NCI-H1694 (cell line): ENCODE data around the gene CMTM1.

Source experiments
- DNase-seq: peaks from one replicate; lab custom pipeline; 2025; lab: John Stamatoyannopoulos, UW

CMTM1 gene, protein sequence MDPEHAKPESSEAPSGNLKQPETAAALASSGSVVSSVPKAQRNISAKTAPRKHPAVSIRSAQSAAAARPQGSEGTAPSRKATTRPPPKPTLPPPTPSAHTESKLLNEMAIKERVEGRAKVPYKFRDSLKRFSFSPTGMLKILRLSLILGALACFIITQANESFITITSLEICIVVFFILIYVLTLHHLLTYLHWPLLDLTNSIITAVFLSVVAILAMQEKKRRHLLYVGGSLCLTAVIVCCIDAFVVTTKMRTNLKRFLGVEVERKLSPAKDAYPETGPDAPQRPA

DNA sequence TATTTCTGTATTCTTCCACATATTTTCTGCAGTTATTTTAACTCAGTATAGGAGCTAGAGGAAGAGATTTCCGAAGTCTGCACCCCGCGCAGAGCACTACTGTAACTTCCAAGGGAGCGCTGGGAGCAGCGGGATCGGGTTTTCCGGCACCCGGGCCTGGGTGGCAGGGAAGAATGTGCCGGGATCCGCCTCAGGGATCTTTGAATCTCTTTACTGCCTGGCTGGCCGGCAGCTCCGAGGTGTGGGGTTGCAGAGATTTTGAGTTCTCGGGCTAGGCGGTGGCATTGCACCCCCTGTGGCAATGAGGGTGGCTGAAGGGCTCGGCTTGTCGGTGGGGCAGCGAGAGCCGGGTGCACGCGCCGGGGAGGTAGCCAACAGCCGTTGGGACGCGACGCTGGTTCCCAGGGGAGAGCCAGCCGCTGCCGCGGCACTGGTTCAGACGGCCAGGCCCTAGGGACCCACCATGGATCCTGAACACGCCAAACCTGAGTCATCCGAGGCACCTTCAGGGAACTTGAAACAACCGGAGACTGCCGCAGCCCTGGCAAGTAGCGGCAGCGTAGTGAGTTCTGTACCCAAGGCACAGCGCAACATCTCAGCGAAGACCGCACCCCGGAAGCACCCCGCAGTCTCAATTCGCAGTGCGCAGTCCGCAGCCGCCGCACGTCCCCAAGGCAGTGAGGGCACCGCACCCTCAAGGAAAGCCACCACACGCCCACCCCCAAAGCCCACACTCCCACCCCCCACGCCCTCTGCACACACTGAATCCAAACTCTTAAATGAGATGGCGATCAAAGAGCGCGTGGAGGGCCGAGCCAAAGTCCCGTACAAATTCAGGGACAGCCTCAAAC is at the start of gene CMTM1:
Gene CMTM1 (plus strand): TSS at position 389 of the 851 bp plus-strand sequence. CDS start 75 bp downstream, at position 464.
- DNase-seq = no peak

DNA sequence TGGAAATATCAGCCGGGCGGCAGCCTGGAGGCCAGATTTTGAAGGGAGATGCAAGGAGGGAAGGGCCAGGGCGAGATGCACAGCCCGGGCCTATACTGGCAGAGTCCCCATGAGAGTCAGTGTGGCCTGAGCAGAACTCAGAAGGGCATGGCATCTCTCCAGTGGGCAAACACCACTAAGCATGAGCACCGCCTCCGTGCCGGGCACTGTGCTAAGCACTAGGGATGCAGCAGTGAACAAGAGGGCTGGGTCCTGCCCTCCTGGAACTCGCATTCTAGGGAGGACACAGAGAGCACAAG is 49.8 kb upstream of the CMTM1 start:
- DNase-seq = no peak

DNA sequence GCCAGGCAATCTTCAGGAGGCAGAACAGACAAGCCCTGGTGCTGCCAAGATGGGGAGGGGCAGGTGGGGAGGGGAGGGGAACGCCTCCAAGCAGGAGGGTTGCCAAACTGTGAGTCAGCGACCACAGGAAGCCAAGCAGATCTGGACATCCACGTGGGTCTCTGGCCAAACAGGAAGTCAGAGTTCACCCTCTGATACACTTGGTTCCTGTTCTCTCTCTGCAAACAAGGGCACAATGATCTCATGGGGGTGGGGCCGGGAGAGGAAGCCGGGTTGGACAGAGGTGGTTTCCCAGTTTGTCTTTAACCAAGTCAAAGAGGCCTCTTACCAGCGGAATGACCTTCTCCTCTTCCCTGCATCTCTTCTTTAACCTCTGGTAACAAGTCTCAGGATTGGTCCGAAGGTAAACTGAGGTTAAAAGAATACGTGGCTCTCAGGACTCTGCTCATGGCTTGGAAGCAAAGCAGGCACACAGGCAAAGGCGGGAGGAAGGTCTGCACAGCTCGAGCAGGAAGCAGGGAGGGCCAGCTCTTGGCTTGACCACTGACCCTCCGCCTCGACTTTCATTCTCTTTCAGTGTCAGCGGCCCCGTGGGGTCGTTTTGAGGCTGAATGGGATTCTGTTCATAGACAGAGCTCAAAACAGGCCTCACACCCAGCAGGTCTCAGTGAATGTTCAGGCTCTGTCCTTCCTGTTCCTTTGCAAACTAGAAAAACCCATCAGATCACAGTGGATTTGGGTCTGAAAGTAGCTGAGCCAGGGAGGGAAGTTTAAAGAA is 49.2 kb upstream of the CMTM1 start:
- no peak for DNase-seq

DNA sequence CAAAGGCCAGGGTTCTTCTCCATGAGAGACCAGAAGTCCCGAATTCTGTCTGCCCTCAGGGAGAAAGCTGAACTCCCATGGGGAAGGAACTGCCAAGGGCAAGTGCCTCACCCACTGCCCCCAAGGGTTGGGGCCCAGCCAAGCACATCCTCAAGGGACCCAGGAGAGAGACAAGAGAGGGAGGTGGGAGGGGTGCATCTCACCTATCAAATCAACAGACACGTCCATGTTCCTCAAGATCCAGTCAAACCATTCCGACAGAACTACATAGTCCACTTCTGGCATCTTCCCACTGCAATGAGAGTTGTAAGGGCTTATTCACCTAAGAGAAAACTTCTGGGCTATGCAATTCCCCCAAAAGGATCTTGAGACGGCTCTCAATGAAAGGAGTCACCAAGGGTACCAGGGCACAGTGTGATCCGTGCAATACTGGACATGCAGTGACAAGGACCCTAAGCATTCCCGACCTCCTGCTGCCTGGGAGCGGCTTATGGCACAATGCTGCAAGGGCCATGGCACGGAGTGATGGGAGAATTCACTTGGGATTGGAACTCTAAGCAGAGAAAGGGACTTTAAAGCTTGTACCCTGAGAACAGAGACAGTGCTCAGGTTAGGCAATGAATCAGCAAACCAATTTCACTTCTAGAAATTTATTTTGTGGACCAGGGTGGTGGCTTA is 48.5 kb upstream of the CMTM1 start:
- DNase-seq = no peak

DNA sequence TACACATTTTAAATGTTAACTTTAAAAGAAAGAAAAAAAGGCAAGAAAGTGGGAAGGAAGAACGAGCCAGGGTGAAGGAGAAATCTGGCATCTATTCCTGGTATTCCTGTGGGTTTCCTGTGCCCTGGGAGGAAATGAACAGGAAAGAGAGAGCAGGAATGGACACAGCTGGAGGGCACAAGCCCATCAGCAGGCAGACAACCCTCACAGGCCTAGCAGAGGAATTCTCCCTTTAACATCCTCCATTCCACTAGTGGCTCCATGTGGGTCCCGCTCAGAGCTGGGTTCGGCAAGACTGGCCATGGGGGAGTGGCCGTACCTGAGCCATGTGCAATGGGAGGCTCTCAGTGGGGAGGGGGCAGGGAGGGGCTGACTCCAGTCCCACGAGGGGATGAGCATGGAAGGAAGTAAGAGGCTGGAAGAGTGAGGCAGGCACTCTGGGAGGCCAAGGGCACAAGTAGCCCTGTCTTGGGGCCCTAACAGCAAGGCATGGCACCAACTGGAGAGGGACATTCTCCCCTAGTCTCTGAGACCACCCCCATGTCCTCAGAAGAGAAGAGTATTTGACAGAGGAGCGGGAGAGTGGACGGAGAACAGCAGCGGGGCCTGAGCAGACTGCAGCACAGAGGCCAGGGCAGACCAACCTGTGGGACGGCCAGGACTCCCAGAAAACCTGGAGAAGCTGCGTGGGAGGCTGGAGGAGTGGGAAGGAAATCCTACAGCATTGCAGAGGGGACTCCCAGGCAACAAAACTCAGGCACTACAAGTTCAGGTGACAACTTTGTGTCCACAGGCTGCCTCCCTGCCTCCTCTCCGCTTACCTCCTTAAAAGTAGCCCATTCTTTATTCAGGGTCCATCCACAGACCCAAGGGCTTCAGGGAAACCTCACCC is 46.5 kb upstream of the CMTM1 start:
- DNase-seq = no peak

DNA sequence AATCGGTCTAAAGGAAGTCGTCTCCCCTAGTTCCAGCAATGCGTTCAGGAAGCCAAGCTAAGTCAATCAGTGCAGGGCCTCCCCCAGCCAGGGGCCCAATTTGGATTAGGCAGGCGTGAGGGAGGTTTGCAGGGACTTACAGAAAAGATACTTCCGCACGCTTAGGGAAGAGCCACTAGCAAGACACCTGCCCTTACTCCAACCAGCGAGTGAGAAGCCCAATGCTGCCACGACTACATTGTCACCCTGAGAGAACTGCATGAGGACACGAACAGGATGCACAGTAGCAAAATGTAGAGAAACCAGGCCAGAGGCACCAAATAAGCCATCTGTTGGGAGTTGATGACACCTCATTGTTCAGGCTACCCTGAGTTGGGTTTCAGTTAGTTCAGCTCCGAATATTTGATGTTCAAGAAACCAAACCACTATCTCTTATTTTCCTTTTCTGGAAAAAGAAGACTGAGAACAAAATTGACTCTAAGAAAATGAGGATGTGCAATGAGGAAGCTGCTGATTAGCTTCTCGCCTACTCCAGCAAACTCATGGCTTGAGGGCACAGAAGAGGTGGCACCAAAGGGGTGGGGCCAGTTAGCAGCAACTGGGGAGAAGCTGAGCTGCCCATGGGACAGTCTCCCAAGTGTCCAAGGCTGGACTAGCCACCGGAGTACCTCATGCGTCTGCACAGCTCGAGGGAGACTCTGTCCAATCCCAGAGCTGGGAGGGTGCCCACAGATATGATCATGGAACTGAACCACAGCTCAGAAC is 45.7 kb upstream of the CMTM1 start:
- DNase-seq = no peak

DNA sequence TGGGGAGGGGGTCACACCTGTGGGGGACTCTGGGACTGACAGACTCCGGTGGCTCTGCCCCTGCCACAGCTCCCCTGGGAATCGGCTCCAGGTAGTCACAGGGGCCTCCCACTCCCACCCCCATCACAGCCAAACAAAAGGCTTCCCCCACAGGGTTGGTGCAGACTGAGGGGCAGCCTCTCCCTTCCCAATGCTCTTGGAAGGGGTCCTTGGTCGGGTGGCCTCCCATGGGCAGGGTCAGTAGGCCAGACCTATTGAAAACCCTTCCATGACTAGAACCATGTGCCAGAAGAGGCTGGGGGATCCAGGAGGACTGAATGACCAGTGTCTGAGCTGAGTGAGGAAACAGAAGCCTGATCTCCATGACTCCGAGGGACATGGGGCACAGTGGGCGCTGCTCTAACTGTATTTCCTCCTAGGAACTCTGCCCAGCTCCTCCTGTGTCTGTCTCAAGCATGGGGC is 45.0 kb upstream of the CMTM1 start:
- DNase-seq = no peak

DNA sequence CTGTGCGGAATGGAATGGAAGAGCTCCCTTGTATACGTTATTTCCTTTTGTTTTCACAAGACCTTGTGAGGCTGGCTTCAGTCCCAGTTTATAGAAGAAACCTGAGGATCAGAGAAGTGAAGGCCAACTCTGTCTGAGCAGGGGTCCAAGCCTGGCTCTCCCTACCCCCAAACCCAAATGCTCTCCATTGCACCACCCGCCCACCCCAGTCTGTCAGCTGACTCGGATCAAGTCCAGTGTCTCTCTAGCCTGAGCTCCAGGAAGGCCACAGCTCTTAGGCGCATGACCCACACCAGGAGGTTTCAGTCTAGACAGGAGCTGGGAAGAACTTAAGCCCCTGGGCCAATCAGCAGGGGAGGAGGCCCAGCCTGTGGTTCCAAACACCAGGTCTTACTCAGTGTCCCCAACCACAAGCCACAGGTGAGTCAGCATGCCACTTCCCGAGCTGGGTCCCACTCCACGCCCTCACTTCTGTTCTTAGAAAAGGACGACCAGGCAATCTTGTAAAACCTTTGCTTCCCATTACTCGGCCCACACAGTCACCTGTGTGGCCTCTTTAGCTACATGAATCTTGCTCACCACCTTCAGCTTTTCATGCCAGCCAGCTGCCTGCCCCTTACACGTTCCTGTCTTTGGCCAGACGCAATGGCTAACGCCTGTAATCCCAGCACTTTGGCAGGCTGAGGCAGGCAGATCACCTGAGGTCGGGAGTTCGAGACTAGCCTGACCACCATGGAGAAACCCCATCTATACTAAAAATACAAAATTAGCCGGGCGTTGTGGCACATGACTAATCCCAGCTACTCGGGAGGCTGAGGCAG is 44.1 kb upstream of the CMTM1 start:
- no peak for DNase-seq

DNA sequence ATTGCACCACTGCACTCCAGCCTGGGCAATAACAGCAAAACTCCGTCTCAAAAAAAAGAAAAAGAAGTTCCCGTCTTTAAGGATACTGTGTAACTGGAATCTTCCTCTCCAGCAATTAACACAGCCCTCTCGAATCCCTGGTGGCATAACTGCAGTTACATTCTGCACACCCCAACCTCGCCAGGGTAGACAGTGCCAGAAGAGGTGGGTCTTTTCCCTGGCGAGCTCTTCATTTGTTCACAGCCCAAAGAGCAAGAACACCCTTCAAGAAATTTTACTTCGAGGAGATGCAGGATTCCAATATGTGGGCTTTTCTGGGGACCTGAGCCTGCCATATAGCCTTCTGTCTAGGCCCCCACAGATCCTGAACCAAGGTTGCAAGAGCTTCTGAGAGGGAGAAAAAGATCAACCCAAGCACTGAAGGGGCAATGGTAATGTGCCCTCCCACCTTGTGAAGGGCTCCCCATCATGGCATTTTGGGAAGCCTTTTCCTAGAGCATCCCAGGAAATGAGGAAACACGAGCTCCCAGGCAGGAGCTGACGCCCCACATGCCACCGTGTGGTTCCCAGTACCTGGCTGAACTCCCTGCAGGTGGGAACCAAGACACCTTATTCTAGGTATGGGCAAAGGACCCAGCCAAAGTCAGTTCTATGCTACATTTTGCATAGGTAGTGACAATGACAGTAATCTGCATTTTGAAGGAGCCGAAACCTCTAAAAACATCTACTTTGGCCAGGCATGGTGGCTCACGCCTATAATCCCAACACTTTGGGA is 43.2 kb upstream of the CMTM1 start:
- DNase-seq = no peak

DNA sequence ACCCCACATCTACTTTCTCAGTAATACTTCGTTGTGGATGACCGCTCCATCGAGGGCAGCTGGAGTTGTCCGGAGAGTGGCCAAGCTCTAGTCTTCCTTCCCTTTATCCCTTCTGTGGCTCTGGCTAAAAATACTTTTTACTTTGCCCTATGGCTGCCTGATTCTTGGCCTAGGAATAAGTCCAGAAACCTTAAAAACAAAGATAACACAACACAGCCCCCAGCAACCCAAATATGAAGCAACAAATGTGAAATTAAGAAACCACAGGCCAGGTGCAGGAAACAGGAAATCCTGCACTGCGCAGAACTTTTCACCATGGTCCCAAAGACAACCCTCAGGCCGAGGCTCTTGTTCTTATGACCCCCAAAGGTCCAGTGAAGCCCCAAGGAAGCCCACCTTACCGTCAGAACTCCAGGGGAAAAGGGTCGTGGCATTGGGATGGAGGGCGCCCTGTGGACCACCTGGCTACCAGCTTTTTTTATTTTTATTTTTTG is 42.3 kb upstream of the CMTM1 start:
- DNase-seq = no peak

DNA sequence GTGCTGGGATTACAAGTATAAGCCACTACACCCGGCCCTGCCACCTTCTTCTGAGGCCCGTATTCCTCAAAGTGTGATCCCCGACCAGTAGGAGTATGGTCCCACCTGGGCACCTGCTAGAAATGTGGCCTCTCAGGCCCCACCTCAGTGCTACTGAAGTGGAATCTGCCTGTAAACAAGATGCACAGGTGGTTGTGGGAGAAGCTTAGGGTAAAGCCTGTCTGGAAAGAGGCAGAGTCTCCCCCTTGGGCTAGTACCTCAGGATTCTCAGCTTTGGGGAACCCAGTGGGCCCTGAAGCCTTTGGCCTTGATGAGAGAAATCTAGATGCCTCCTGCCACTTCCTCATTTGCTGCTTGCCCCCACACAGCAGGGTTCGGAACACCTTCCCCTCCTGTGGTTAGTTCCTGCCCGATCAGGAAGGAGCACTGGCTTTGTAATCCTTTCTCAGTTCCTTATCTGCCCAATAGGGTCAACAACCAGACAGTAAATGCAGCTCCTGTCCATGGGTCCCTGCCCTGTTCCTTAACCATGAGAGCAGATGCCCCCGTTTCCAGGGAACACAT is 41.6 kb upstream of the CMTM1 start:
- DNase-seq = no peak

DNA sequence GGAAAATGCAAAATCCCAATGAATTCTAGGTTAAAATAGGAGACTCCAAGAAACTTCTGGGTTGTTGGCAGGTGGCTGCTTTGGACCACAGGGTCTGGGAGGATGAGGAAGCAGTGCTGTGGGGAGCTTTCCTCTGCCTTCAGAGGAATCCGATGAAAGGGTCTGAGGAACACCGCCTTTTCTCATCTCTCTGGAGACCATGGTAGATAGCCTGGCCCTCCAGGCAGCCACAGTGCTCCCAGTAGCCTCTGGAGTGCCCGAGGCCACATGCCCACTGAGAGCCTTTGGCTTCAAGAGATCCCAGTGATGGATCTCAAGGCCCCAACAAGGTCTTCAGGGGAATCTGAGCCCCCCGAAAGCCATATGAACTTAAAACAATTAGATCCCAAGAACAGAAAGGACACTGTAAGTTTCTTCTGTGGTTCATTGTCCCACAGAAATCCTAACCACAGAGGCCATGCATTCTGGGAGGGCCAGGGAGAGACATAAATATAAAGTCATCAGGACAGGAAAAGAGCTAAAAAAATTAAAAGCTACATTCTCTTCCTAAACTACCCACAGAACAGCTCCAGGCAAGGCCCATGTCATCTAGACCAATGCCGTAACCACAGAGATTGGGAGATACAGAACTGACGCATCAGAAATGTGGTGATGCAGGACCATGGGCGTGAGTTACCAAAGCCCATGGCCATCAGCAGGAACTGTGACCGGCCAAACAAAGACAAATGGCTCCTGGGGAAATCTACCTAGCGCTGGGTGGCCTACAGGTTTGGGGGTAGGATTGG is 40.7 kb upstream of the CMTM1 start:
- DNase-seq = no peak

DNA sequence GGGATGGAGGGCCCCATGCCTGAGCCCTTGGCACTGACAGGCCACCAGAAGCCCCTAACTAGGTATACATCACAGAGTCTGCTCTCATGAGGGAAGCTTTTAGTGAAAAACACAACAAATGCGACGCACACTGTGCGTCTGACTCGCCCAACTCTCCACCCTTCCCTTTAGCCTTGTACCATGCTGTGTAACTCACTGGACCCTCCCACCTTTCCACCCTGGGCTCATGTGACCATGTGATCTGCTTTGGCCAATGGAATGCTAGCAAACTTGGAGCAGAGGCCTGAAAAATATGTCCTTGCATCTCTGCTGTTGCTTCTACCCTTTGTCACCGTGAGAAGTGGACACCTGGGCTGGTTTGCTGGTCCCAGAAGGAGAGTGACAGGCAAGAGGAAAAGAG is 37.9 kb upstream of the CMTM1 start:
- DNase-seq = no peak

DNA sequence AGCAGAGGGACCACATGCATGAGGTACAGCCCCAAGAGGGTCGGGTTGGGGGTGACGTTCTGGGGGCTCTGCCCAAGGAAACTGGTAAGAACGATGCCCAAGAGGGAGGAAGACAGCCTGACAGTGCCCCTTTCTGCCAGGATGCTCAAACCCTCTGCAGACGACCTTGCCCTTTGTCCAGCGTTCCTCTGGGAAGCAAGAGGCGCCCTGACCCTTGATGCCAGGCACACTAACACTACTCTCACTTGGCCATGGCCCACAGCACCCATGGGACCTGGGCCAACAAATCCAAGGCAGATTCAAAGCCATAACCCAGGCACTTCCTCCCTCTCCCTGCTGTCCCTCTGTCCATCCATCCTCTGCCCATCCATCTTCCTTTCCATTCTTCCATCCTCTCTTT is 36.8 kb upstream of the CMTM1 start:
- DNase-seq = no peak

DNA sequence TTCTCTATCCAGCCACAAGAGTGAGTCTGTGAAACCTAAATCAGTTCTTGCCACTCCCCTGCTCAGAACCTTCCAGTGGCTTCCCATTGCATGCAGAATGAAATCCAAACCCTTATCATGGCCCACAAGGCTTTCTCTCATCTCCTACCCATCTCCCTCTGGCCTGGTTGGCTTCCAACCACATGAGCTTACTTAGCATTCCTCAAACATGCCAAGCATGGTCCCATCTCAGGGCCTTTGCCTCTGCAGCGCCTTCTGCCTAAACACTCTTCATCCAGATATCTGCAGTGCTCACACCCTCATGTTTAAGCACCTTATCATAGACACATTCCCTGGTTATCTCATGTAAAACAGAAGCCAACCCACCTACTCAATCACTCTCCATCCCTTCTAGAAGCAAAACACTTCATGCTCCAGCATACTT is 31.9 kb upstream of the CMTM1 start:
- no peak for DNase-seq

DNA sequence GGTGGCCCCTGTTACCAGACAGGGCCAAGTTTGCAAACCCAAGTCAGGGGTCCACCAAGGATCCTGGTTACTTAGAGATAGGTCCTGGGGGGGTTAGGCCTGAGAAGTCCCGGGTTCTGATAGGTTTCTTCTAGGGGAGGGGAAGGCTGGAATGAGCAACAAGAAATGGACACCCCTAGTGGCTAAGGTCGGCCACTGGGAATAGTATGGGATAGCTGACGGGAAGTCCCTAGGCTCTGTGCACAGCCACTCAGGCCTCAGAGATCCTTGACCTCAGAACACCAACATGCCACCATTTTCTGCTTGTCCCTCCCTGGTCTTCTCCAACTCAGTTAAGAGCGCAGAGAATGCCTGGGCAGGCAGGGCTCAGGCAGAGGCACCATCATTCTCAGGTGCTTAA is 29.7 kb upstream of the CMTM1 start:
- DNase-seq = no peak

DNA sequence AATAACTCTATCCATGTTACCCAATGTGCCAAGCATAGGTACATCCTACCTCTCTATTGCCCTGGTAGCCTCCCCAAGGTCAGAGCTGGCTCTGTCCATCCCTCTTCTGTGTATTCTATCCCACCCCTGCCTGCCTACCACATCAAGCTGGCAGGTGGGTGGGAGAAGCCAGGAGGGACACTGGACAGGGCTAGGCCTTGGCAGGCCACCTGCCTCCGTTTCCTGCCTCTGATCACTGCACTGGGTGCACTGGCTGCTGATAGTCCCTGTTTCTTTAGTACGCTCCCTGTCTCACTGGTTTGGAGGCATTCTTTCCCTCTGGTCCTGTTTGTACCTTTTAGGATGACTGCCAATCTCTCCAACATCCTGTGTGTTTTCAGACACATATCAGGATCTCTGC is 29.0 kb upstream of the CMTM1 start:
- no peak for DNase-seq
